ENCODE measurements around the gene NSUN6.

The NSUN6 gene

DNA sequence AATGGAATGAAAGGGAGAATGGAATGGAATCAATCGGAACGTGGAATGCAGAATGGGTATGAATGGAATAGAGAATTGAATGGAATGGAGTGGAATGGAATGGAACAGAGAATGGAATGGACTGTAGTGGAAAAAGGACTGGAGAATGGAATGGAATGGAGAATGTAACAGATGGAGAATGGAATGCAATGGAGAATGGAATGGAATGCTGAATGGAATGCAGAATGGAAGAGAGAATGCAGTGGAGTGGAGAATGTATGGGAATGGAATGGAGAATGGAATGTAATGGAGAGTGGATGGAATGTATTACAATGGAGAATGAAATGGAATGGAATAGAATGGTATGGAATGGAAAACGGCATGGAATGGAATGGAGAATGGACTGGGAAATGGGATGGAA lies 96.9 kb downstream of the NSUN6 start:
- Histone ChIP-seq H4K8ac (ENCODE audit: low read depth, low read length) (no peak overlapping the region), H3K4ac (ENCODE audit: low read depth, low read length) (no peak overlapping the region), H3K4me2 (ENCODE audit: low read length) (no peak overlapping the region), H3K9ac (ENCODE audit: low read length) (no peak overlapping the region), H2BK5ac (ENCODE audit: low read depth, low read length, poor library complexity) (no peak overlapping the region), H3K27me3 (ENCODE audit: insufficient read depth, low read length) (no peaks in the 10 kb centered on the region), H3K79me2 (ENCODE audit: control insufficient read depth, insufficient read depth, low read length, poor library complexity) (no peaks in the 10 kb centered on the region), H3K4me1 (ENCODE audit: control insufficient read depth in 1 of 2, insufficient read depth in 2 of 2, low read length in 2 of 2) (no peaks in the 10 kb centered on the region), H2AFZ (ENCODE audit: insufficient read depth, low read length, poor library complexity) (no peak overlapping the region), H2BK120ac (ENCODE audit: insufficient read depth, low read length, poor library complexity) (no peak overlapping the region), H3K27ac (ENCODE audit: low read depth, low read length) (no peak overlapping the region), H3K4me3 (ENCODE audit: low read depth, low read length) (no peak overlapping the region), H3K23ac (ENCODE audit: low read length) (no peak overlapping the region), H3K36me3 (ENCODE audit: control insufficient read depth in 1 of 2, insufficient read depth in 2 of 2, low read length in 2 of 2) (peaks cover 0 to 8% of the 10 kb centered on the region in 2 experiments), H3K79me1 (ENCODE audit: low read length) (no peaks in the 10 kb centered on the region), H4K12ac (ENCODE audit: low read depth, low read length) (no peak overlapping the region), H3K14ac (ENCODE audit: low read length) (no peak overlapping the region), H4K91ac (ENCODE audit: low read depth, low read length) (no peak overlapping the region), H3K9me3 (ENCODE audit: insufficient read depth, low read depth, low read length) (no peaks in the 10 kb centered on the region), H3K18ac (ENCODE audit: low read length) (no peak overlapping the region), H2BK12ac (ENCODE audit: low read length) (no peak overlapping the region), H2AK5ac (ENCODE audit: low read length) (no peak overlapping the region)
- no peak for DNase-seq
- WGBS (ENCODE audit: extremely low coverage, insufficient coverage, insufficient read length), result 100% methylated on average over 3 of the region's 3 CpGs

DNA sequence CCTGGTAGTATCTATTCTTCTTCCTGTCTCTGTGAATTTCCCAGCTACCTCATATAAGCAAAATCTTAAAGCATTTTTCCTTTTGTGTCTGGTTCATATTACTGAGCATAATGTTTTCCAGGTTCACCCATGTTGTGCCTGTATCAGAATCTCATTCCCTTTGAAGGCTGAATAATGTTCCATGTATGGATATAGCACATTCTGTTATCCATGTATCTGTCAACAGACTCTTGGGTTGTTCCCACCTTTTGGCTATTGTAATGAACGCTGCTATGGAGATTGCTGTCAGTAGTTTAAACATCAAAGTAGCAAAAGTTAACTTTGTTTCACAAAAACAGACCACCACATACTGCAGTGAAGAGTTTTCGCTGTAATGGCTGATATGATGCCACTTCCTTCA lies 99.9 kb downstream of the NSUN6 start:
- Histone ChIP-seq H3K27me3 (ENCODE audit: insufficient read depth, low read length) (no peaks in the 10 kb centered on the region), H3K9ac (ENCODE audit: low read length) (no peak overlapping the region), H2AFZ (ENCODE audit: insufficient read depth, low read length, poor library complexity) (no peak overlapping the region), H3K36me3 (ENCODE audit: control insufficient read depth in 1 of 2, insufficient read depth in 2 of 2, low read length in 2 of 2) (peaks cover 0 to 5% of the 10 kb centered on the region in 2 experiments), H3K4me3 (ENCODE audit: low read depth, low read length) (no peak overlapping the region), H3K79me1 (ENCODE audit: low read length) (no peaks in the 10 kb centered on the region), H4K8ac (ENCODE audit: low read depth, low read length) (no peak overlapping the region), H2BK12ac (ENCODE audit: low read length) (no peak overlapping the region), H3K23ac (ENCODE audit: low read length) (no peak overlapping the region), H3K27ac (ENCODE audit: low read depth, low read length) (no peak overlapping the region), H3K4me1 (ENCODE audit: control insufficient read depth in 1 of 2, insufficient read depth in 2 of 2, low read length in 2 of 2) (no peaks in the 10 kb centered on the region), H3K79me2 (ENCODE audit: control insufficient read depth, insufficient read depth, low read length, poor library complexity) (no peaks in the 10 kb centered on the region), H2BK5ac (ENCODE audit: low read depth, low read length, poor library complexity) (no peak overlapping the region), H3K9me3 (ENCODE audit: insufficient read depth, low read depth, low read length) (no peaks in the 10 kb centered on the region), H4K91ac (ENCODE audit: low read depth, low read length) (no peak overlapping the region), H4K12ac (ENCODE audit: low read depth, low read length) (no peak overlapping the region), H3K14ac (ENCODE audit: low read length) (no peak overlapping the region), H2BK120ac (ENCODE audit: insufficient read depth, low read length, poor library complexity) (no peak overlapping the region), H2AK5ac (ENCODE audit: low read length) (no peak overlapping the region), H3K18ac (ENCODE audit: low read length) (no peak overlapping the region), H3K4me2 (ENCODE audit: low read length) (no peak overlapping the region), H3K4ac (ENCODE audit: low read depth, low read length) (no peak overlapping the region)
- no peak for DNase-seq
- WGBS (ENCODE audit: extremely low coverage, insufficient coverage, insufficient read length), result no CpG with 5 or more reads among the region's 2 CpGs

DNA sequence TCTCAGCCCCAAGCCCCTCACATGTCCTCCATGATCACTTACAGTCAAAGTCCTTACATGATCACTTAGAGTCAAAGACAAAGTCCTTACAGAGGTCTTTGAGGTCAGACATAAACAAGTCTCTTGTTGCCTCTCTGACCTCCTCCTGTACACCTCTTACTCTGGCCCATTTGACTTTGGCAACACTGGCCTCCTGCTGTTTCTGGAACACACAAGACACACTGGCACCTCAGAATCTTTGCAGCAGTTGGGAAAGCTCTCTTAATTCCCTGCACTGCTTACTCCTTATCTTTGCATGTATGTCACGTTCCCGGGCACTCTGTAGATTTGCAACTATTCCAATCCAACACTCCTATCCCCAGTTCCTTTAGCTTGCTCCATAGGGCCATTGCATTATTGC lies 102.3 kb downstream of the NSUN6 start:
- Histone ChIP-seq H3K79me2 (ENCODE audit: control insufficient read depth, insufficient read depth, low read length, poor library complexity) (no peaks in the 10 kb centered on the region), H2AFZ (ENCODE audit: insufficient read depth, low read length, poor library complexity) (no peak overlapping the region), H4K12ac (ENCODE audit: low read depth, low read length) (no peak overlapping the region), H2BK12ac (ENCODE audit: low read length) (no peak overlapping the region), H2BK120ac (ENCODE audit: insufficient read depth, low read length, poor library complexity) (no peak overlapping the region), H4K91ac (ENCODE audit: low read depth, low read length) (no peak overlapping the region), H3K9ac (ENCODE audit: low read length) (no peak overlapping the region), H2AK5ac (ENCODE audit: low read length) (no peak overlapping the region), H2BK5ac (ENCODE audit: low read depth, low read length, poor library complexity) (no peak overlapping the region), H3K18ac (ENCODE audit: low read length) (no peak overlapping the region), H3K9me3 (ENCODE audit: insufficient read depth, low read depth, low read length) (no peaks in the 10 kb centered on the region), H3K4me2 (ENCODE audit: low read length) (no peak overlapping the region), H3K4me3 (ENCODE audit: low read depth, low read length) (no peak overlapping the region), H3K36me3 (ENCODE audit: control insufficient read depth in 1 of 2, insufficient read depth in 2 of 2, low read length in 2 of 2) (peaks cover 0 to 5% of the 10 kb centered on the region in 2 experiments), H3K27ac (ENCODE audit: low read depth, low read length) (no peak overlapping the region), H3K4ac (ENCODE audit: low read depth, low read length) (no peak overlapping the region), H3K14ac (ENCODE audit: low read length) (no peak overlapping the region), H3K4me1 (ENCODE audit: control insufficient read depth in 1 of 2, insufficient read depth in 2 of 2, low read length in 2 of 2) (no peaks in the 10 kb centered on the region), H3K27me3 (ENCODE audit: insufficient read depth, low read length) (no peaks in the 10 kb centered on the region), H3K79me1 (ENCODE audit: low read length) (no peaks in the 10 kb centered on the region), H3K23ac (ENCODE audit: low read length) (no peak overlapping the region), H4K8ac (ENCODE audit: low read depth, low read length) (no peak overlapping the region)
- WGBS (ENCODE audit: extremely low coverage, insufficient coverage, insufficient read length), result no CpG with 5 or more reads among the region's 2 CpGs
- no peak for DNase-seq

DNA sequence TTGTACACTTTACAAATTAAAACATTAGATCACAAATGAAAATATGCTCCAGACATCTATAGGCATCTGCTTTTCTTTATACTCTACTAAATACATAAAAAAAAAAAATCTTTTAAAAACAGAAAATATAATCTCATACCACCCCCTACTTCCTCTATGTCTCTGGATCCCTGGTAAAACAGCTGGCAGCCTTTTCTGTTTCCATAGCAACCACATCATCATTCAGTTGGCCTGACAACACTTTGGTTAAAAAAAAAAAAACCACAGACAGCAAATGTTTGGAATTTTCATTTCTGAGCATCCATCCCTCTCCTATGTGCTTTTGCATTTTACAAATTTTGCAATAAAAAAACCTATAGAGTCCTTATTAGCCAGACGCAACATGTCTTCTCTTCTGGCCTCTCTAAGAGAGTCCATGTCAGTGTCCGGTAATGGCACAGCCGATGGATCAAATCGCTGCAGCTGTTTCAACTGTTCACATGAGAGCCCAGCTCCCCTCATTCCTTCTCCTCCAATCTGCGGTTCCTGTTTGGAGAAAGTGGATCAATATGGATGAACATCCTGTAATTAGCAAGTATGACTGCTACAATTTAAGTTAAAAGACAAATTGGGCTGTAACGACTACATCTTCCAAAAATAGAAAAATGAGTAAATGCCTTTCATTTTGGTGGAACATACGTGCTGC lies 105.6 kb downstream of the NSUN6 start:
- Histone ChIP-seq H3K23ac (ENCODE audit: low read length) (no peak overlapping the region), H3K4me1 (ENCODE audit: control insufficient read depth in 1 of 2, insufficient read depth in 2 of 2, low read length in 2 of 2) (no peaks in the 10 kb centered on the region), H4K12ac (ENCODE audit: low read depth, low read length) (no peak overlapping the region), H3K36me3 (ENCODE audit: control insufficient read depth in 1 of 2, insufficient read depth in 2 of 2, low read length in 2 of 2) (no peaks in the 10 kb centered on the region), H3K4me2 (ENCODE audit: low read length) (no peak overlapping the region), H2BK5ac (ENCODE audit: low read depth, low read length, poor library complexity) (no peak overlapping the region), H3K79me1 (ENCODE audit: low read length) (no peaks in the 10 kb centered on the region), H4K8ac (ENCODE audit: low read depth, low read length) (no peak overlapping the region), H3K4ac (ENCODE audit: low read depth, low read length) (no peak overlapping the region), H3K14ac (ENCODE audit: low read length) (no peak overlapping the region), H2BK120ac (ENCODE audit: insufficient read depth, low read length, poor library complexity) (no peak overlapping the region), H3K27ac (ENCODE audit: low read depth, low read length) (no peak overlapping the region), H3K18ac (ENCODE audit: low read length) (no peak overlapping the region), H3K9me3 (ENCODE audit: insufficient read depth, low read depth, low read length) (no peaks in the 10 kb centered on the region), H2AFZ (ENCODE audit: insufficient read depth, low read length, poor library complexity) (no peak overlapping the region), H3K9ac (ENCODE audit: low read length) (no peak overlapping the region), H2AK5ac (ENCODE audit: low read length) (no peak overlapping the region), H3K4me3 (ENCODE audit: low read depth, low read length) (no peak overlapping the region), H4K91ac (ENCODE audit: low read depth, low read length) (no peak overlapping the region), H2BK12ac (ENCODE audit: low read length) (no peak overlapping the region), H3K27me3 (ENCODE audit: insufficient read depth, low read length) (no peaks in the 10 kb centered on the region), H3K79me2 (ENCODE audit: control insufficient read depth, insufficient read depth, low read length, poor library complexity) (no peaks in the 10 kb centered on the region)
- no CpG with 5 or more reads among the region's 7 CpGs for WGBS (ENCODE audit: extremely low coverage, insufficient coverage, insufficient read length)
- no peak for DNase-seq
